ENCODE measurements around the gene DCXR. TPM values are rescaled to one million over a fixed set of nuclear protein-coding genes. Genes with fewer than 3 reads are reported as not detected.

DCXR gene
- total RNA-seq, 1 donor from 2014 or later, result 143 TPM

GRCh38 chr17:82080789-82081464 lies 43.4 kb upstream of the DCXR start:
- DNase-seq, result no peak
- intact Hi-C loops (cut with DNase I), result no loop called here
- no peak for TF ChIP-seq CTCF (IDR thresholded peaks at IDR 0.05)

GRCh38 chr17:82080048-82080788 lies 42.7 kb upstream of the DCXR start:
- H3K36me3 ChIP-seq, result peaks cover 68% of the 10 kb centered on the region
- H3K27me3 ChIP-seq, result no peaks in the 10 kb centered on the region
- intact Hi-C loops (cut with DNase I), result no loop called here
- ATAC-seq (no peak), DNase-seq (no peak)
- no peaks in the 10 kb centered on the region for H3K9me3 ChIP-seq
- H3K4me1 ChIP-seq, result no peaks in the 10 kb centered on the region
- TF ChIP-seq CTCF (IDR thresholded peaks at IDR 0.05), result no peak
- no peak overlapping the region for H3K4me3 ChIP-seq
- no peak overlapping the region for H3K27ac ChIP-seq

More at GRCh38 chr17:82080789-82081464, 43.4 kb upstream of the DCXR start:
- Histone ChIP-seq H3K27me3 (no peaks in the 10 kb centered on the region), H3K4me3 (no peak overlapping the region), H3K4me1 (no peaks in the 10 kb centered on the region), H3K36me3 (peaks cover 75% of the 10 kb centered on the region), H3K9me3 (no peaks in the 10 kb centered on the region), H3K27ac (no peak overlapping the region)
- ATAC-seq, result no peak

- Histone ChIP-seq H3K9me3 (no peaks in the 10 kb centered on the region), H3K27me3 (no peaks in the 10 kb centered on the region), H3K27ac (no peak overlapping the region), H3K36me3 (peaks cover 57% of the 10 kb centered on the region), H3K4me3 (no peak overlapping the region), H3K4me1 (no peaks in the 10 kb centered on the region)
- DNase-seq, result no peak
- intact Hi-C loops (cut with DNase I), result no loop called here
- no peak for ATAC-seq
- TF ChIP-seq CTCF (IDR thresholded peaks at IDR 0.05), result no peak
Observed at GRCh38 chr17:82079001-82079677, 41.6 kb upstream of the DCXR start.

- intact Hi-C loops (cut with DNase I), result no loop called here
- H3K4me3 ChIP-seq, result no peak overlapping the region
- peaks cover 50% of the 10 kb centered on the region for H3K36me3 ChIP-seq
- H3K27ac ChIP-seq, result no peak overlapping the region
- TF ChIP-seq CTCF (IDR thresholded peaks at IDR 0.05), result no peak
- no peaks in the 10 kb centered on the region for H3K27me3 ChIP-seq
- DNase-seq (no peak), ATAC-seq (no peak)
- no peaks in the 10 kb centered on the region for H3K9me3 ChIP-seq
- H3K4me1 ChIP-seq, result no peaks in the 10 kb centered on the region
Observed at GRCh38 chr17:82078433-82078832, 40.9 kb upstream of the DCXR start.

- no peak overlapping the region for H3K4me3 ChIP-seq
- TF ChIP-seq CTCF (IDR thresholded peaks at IDR 0.05), result no peak
- H3K27me3 ChIP-seq, result no peaks in the 10 kb centered on the region
- H3K36me3 ChIP-seq, result peaks cover 44% of the 10 kb centered on the region
- H3K4me1 ChIP-seq, result no peaks in the 10 kb centered on the region
- no peaks in the 10 kb centered on the region for H3K9me3 ChIP-seq
- ATAC-seq (no peak), DNase-seq (no peak)
- no peak overlapping the region for H3K27ac ChIP-seq
- intact Hi-C loops (cut with DNase I), result no loop called here
Observed at GRCh38 chr17:82077617-82078358, 40.3 kb upstream of the DCXR start.
